ENCODE data around the gene TBC1D1. TPM values are rescaled to one million over a fixed set of nuclear protein-coding genes. Genes with fewer than 3 reads are reported as not detected.

TBC1D1 gene
- polyA plus RNA-seq, 1 donor from 2014 or later, result 23.2 TPM

GRCh38 chr4:37964734-37965457 is 74.0 kb downstream of the TBC1D1 start:
- no peaks in the 10 kb centered on the region for H3K79me2 ChIP-seq (replicated peaks; ENCODE audit: insufficient read depth, low read length)
- no peaks in the 10 kb centered on the region for H3F3A ChIP-seq (ENCODE audit: insufficient read depth, low read length, poor library complexity, severe bottlenecking)
- H3K9me2 ChIP-seq (ENCODE audit: insufficient read depth, low read length), result no peaks in the 10 kb centered on the region
- H4K20me1 ChIP-seq (ENCODE audit: insufficient read depth), result no peaks in the 10 kb centered on the region
- H3K4me3 ChIP-seq (ENCODE audit: low read length), result no peak overlapping the region
- no peak overlapping the region for H3K9ac ChIP-seq (ENCODE audit: low read length)
- H3K4me2 ChIP-seq (ENCODE audit: low read length), result no peak overlapping the region
- H2AFZ ChIP-seq (ENCODE audit: low read depth, low read length), result no peak overlapping the region
- no peaks in the 10 kb centered on the region for H3K27me3 ChIP-seq (ENCODE audit: insufficient read depth, low read depth, low read length)
- H3K36me3 ChIP-seq (ENCODE audit: insufficient read depth, low read length), result no peaks in the 10 kb centered on the region
- no peaks in the 10 kb centered on the region for H3K9me3 ChIP-seq (ENCODE audit: low read length)
- TF ChIP-seq SMC3 (conservative IDR thresholded peaks at IDR 0.05; ENCODE audit: poor library complexity), result no peak
- no peak overlapping the region for H3K27ac ChIP-seq (ENCODE audit: low read length)

DNA sequence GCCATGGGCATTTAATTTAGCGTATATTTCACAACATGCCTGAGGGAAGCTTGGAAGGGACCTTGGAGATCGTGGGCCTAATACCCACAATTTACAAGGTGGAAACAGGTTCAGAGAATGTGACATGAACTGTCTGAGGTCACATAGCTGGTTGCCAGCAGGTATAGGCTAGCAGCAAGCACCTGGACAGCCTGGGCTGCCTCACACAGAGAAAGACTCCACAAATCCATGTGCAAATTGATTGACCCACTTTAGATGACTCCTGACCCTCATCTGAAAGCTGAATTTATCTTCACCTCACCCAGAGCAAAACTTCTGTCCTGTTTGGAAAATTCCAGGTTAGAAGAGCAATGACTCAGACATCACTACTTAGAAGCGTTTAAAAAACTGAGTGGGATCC is 75.2 kb downstream of the TBC1D1 start:
- no peaks in the 10 kb centered on the region for H3K27me3 ChIP-seq (ENCODE audit: insufficient read depth, low read depth, low read length)
- H3K27ac ChIP-seq (ENCODE audit: low read length), result no peak overlapping the region
- H3K9me3 ChIP-seq (ENCODE audit: low read length), result no peaks in the 10 kb centered on the region
- H3K4me2 ChIP-seq (ENCODE audit: low read length), result no peak overlapping the region
- TF ChIP-seq MXI1 (conservative IDR thresholded peaks at IDR 0.05; ENCODE audit: poor library complexity, severe bottlenecking), result no peak
- TF ChIP-seq TAF1 (IDR thresholded peaks at IDR 0.05; ENCODE audit: low read depth), result no peak
- no peak for TF ChIP-seq EP300 (conservative IDR thresholded peaks at IDR 0.05; ENCODE audit: poor library complexity, severe bottlenecking)
- no peaks in the 10 kb centered on the region for H3K9me2 ChIP-seq (ENCODE audit: insufficient read depth, low read length)
- H2AFZ ChIP-seq (ENCODE audit: low read depth, low read length), result no peak overlapping the region
- no peak overlapping the region for H3K9ac ChIP-seq (ENCODE audit: low read length)
- H3K36me3 ChIP-seq (ENCODE audit: insufficient read depth, low read length), result no peaks in the 10 kb centered on the region
- no peaks in the 10 kb centered on the region for H3F3A ChIP-seq (ENCODE audit: insufficient read depth, low read length, poor library complexity, severe bottlenecking)
- no peak overlapping the region for H3K4me3 ChIP-seq (ENCODE audit: low read length)
- H3K79me2 ChIP-seq (replicated peaks; ENCODE audit: insufficient read depth, low read length), result no peaks in the 10 kb centered on the region
- H4K20me1 ChIP-seq (ENCODE audit: insufficient read depth), result no peaks in the 10 kb centered on the region

DNA sequence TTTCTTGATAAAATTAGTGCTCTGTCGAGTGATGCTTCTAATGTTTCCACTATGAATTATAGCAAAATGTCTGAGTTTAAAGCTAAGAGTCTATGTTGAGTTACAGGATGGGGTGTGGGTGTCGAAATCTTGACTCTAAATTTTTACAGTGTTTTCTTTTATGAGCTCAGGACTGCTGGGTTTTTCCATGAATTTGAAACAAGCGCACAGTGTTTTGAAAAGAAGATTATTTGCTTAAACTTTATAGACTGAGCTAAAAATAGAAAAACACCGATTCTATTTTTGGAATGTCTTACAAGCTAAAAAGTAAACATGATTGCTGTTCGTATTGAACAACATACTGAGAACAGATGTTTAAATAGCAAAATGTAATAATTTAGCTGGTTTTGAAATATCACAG is 76.9 kb downstream of the TBC1D1 start:
- Histone ChIP-seq H3K27me3 (ENCODE audit: insufficient read depth, low read depth, low read length) (no peaks in the 10 kb centered on the region), H3K4me3 (ENCODE audit: low read length) (no peak overlapping the region), H3K9ac (ENCODE audit: low read length) (no peak overlapping the region), H3K4me2 (ENCODE audit: low read length) (no peak overlapping the region), H3K36me3 (ENCODE audit: insufficient read depth, low read length) (no peaks in the 10 kb centered on the region), H3K9me3 (ENCODE audit: low read length) (no peaks in the 10 kb centered on the region), H3K27ac (ENCODE audit: low read length) (no peak overlapping the region), H2AFZ (ENCODE audit: low read depth, low read length) (no peak overlapping the region), H3K9me2 (ENCODE audit: insufficient read depth, low read length) (no peaks in the 10 kb centered on the region), H3F3A (ENCODE audit: insufficient read depth, low read length, poor library complexity, severe bottlenecking) (no peaks in the 10 kb centered on the region), H4K20me1 (ENCODE audit: insufficient read depth) (no peaks in the 10 kb centered on the region), H3K79me2 (replicated peaks; ENCODE audit: insufficient read depth, low read length) (no peaks in the 10 kb centered on the region)
- no peak for TF ChIP-seq RAD21 (conservative IDR thresholded peaks at IDR 0.05)
- no peak for TF ChIP-seq EZH2 (IDR thresholded peaks at IDR 0.05; ENCODE audit: borderline replicate concordance, insufficient read depth, low read length, poor library complexity, severe bottlenecking)
- TF ChIP-seq EP300 (conservative IDR thresholded peaks at IDR 0.05; ENCODE audit: poor library complexity, severe bottlenecking), result no peak
- TF ChIP-seq POLR2AphosphoS5 (IDR thresholded peaks at IDR 0.05), result no peak
- TF ChIP-seq, protein P1, sequence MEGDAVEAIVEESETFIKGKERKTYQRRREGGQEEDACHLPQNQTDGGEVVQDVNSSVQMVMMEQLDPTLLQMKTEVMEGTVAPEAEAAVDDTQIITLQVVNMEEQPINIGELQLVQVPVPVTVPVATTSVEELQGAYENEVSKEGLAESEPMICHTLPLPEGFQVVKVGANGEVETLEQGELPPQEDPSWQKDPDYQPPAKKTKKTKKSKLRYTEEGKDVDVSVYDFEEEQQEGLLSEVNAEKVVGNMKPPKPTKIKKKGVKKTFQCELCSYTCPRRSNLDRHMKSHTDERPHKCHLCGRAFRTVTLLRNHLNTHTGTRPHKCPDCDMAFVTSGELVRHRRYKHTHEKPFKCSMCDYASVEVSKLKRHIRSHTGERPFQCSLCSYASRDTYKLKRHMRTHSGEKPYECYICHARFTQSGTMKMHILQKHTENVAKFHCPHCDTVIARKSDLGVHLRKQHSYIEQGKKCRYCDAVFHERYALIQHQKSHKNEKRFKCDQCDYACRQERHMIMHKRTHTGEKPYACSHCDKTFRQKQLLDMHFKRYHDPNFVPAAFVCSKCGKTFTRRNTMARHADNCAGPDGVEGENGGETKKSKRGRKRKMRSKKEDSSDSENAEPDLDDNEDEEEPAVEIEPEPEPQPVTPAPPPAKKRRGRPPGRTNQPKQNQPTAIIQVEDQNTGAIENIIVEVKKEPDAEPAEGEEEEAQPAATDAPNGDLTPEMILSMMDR (IDR thresholded peaks at IDR 0.05; ENCODE audit: poor library complexity, severe bottlenecking), result no peak
- TF ChIP-seq REST (IDR thresholded peaks at IDR 0.05; ENCODE audit: borderline replicate concordance), result no peak
- TF ChIP-seq MXI1 (conservative IDR thresholded peaks at IDR 0.05; ENCODE audit: poor library complexity, severe bottlenecking), result no peak
- TF ChIP-seq TAF1 (IDR thresholded peaks at IDR 0.05; ENCODE audit: low read depth), result no peak
- TF ChIP-seq SMC3 (conservative IDR thresholded peaks at IDR 0.05; ENCODE audit: poor library complexity), result no peak

Measured in neural cell (in vitro differentiated cells).